ENCODE measurements around the gene BNIPL. TPM values are rescaled to one million over a fixed set of nuclear protein-coding genes. Genes with fewer than 3 reads are reported as not detected.

Gene BNIPL
- total and polyA plus RNA-seq, 2 of the 13 experiments (the other 11 are each of a cell fraction or from before 2014, with no cell fraction given): 0.40 to 1.1 TPM

GRCh38 chr1:151011154-151011850, 25.1 kb upstream of the BNIPL start:
- Histone ChIP-seq H3K4me1 (ENCODE audit: insufficient read depth, low read length) (peaks cover 72% of the 10 kb centered on the region), H3K27ac (ENCODE audit: extremely low read length, insufficient read depth, low read length) (peak overlapping the region; percentile 99), H3K9ac (ENCODE audit: insufficient read depth, low read depth, low read length) (no peak overlapping the region), H3K4me2 (ENCODE audit: low read depth, low read length) (no peak overlapping the region), H4K20me1 (ENCODE audit: insufficient read depth, low read length) (no peaks in the 10 kb centered on the region), H3K27me3 (ENCODE audit: control insufficient read depth in 1 of 2, insufficient read depth in 2 of 2, low read length in 2 of 2) (no peaks in the 10 kb centered on the region; a peak in 1 of 5 replicates), H3K79me2 (ENCODE audit: insufficient read depth, low read length) (peaks cover 20% of the 10 kb centered on the region), H3K9me3 (ENCODE audit: low read length) (no peaks in the 10 kb centered on the region), H3K36me3 (replicated peaks in 1 of 2; ENCODE audit: control insufficient read depth in 1 of 2, insufficient read depth in 2 of 2, low read length in 2 of 2) (no peaks in the 10 kb centered on the region), H2AFZ (ENCODE audit: low read length) (no peak overlapping the region), H3K4me3 (replicated peaks in 1 of 3; ENCODE audit: insufficient read depth in 1 of 3, low read depth in 2 of 3, low read length in 3 of 3) (no peak overlapping the region)
- ATAC-seq: no peak
- in situ Hi-C loops (cut with HindIII; ENCODE audit: extremely low pct_ligation_motif_present, low pct_unique_long_range_greater_than_20kb) (no loop called here), intact Hi-C loops (cut with micrococcal nuclease; ENCODE audit: unreplicated experiment) (loop anchor here (5.0 kb wide), 1 partner anchor 136 kb away; the partner anchor contains the start of gene SEMA6C)
- no peak for TF ChIP-seq TCF12 (IDR thresholded peaks at IDR 0.05)
- no peak for TF ChIP-seq TCF12 (CRISPR knock-in tag; IDR thresholded peaks at IDR 0.05)
- TF ChIP-seq CBX2 (IDR thresholded peaks at IDR 0.05; ENCODE audit: low read depth, low read length): no peak
- TF ChIP-seq CBX2 (CRISPR knock-in tag; IDR thresholded peaks at IDR 0.05; ENCODE audit: low read depth): no peak
- no peak for TF ChIP-seq MTERF4 (CRISPR knock-in tag; IDR thresholded peaks at IDR 0.05)
- TF ChIP-seq BRCA1 (CRISPR knock-in tag; IDR thresholded peaks at IDR 0.05): no peak
- TF ChIP-seq ZFP37 (CRISPR knock-in tag; IDR thresholded peaks at IDR 0.05; ENCODE audit: borderline replicate concordance): no peak
- TF ChIP-seq ZNF773 (CRISPR knock-in tag; IDR thresholded peaks at IDR 0.05; ENCODE audit: borderline replicate concordance): no peak
- TF ChIP-seq JUN (CRISPR knock-in tag; IDR thresholded peaks at IDR 0.05): no peak
- TF ChIP-seq ZNF605 (CRISPR knock-in tag; IDR thresholded peaks at IDR 0.05): no peak
- TF ChIP-seq ZNF749 (CRISPR knock-in tag; IDR thresholded peaks at IDR 0.05; ENCODE audit: borderline replicate concordance): no peak
- TF ChIP-seq ZNF256 (CRISPR knock-in tag; conservative IDR thresholded peaks at IDR 0.05): no peak
- TF ChIP-seq HMGXB3 (CRISPR knock-in tag; IDR thresholded peaks at IDR 0.05; ENCODE audit: borderline replicate concordance): no peak
- BruUV-seq (replicated peaks): no TSS peak
- CTCF ChIA-PET (ENCODE audit: low intra/inter-chr PET ratio, low total read pairs): no interaction called here
- DNase-seq (ENCODE audit: low spot score): no peak
- POLR2A ChIA-PET: interaction anchor here (1.0 to 4.0 kb wide), 2 partner anchors 36 to 154 kb away, joined by 4 to 21 read pairs; partner anchors contain the start of genes C1orf56 and LYSMD1
- FAIRE-seq: no peak
- 77% methylated on average over 4 of the region's 4 CpGs for WGBS (ENCODE audit: low lambda C conversion rate)
